Right ventricle myocardium superior (tissue), 1 donor: ENCODE data around the gene RETN. TPM values are rescaled to one million over a fixed set of nuclear protein-coding genes. Genes with fewer than 3 reads are reported as not detected.
"Not testable (repeated sequence)": the region's sequence is repeated elsewhere in the genome, so short reads cannot be mapped to it uniquely, and the experiment has no call there.

Experiments used
- ATAC-seq: fragments of 200-7000 bp; cut with Tn5 transposase; one replicate; pipeline ENCODE4 v1.9.1; 2020; ENCODE audit warnings: mild to moderate bottlenecking; ENCODE audit not compliant: poor library complexity
- DNase-seq: peaks from one replicate; pipeline ENCODE4 v3.0.0-alpha.2; 2020
- intact Hi-C: fragments of 100-400 bp; cut with DNase I; formaldehyde crosslinking; loops from one replicate; pipeline ENCODE4 v1.11.2; 2022
- total RNA-seq: library from RNA; stranded (reverse); fragmentation: NEBNext Ultra II Directional; extraction: Animal tissue kit (Norgen Biotek cat#: 25700); gene quantifications from one replicate; pipeline ENCODE4 v1.2.1, GENCODE V29; 2021
- donor health status: DM: no; HTN: yes; CAD: no; lungs with severe emphysema.

Gene RETN
- total RNA-seq, 1 donor from 2014 or later: 0.48 TPM

DNA sequence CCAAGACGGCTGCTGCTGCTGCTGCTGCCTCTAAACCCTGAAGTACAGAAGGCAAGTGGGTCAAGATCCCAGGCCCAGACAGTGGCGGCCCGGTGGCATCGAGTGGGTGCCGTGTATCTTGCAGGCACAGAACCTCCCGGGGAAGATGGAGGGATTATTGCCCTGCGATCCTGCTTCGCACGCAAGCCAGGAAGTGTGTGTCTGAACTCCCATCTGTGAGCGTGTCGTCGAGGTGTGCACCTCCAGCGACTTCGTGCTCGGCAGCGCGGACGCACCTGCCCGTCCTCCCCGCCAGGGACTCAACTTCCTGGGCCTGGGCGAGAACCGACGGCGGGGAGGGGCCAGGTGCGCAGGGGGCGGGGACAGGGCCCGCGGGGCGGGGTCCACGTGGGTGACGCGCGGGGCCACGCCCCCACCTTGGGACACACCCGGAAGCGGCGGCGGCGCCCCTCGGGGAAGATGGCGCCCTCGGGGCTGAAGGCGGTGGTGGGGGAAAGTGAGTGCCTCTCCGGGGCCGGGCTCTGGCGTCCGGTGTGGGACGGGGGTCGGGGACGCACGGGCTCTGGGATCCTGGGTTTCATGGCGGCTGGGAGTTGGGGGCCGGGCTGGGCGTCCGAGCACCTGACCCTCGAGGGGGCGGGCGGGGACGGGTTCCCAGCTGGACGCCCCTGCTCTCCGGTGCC is 32.0 kb upstream of the RETN start, which contains the start of gene STXBP2:
TSS of gene STXBP2 (plus strand) at position 420 of the 683 bp plus-strand sequence. CDS start at position 460, 40 bp downstream.
- intact Hi-C loops: no loop called here
- DNase-seq: peak; percentile 82

DNA sequence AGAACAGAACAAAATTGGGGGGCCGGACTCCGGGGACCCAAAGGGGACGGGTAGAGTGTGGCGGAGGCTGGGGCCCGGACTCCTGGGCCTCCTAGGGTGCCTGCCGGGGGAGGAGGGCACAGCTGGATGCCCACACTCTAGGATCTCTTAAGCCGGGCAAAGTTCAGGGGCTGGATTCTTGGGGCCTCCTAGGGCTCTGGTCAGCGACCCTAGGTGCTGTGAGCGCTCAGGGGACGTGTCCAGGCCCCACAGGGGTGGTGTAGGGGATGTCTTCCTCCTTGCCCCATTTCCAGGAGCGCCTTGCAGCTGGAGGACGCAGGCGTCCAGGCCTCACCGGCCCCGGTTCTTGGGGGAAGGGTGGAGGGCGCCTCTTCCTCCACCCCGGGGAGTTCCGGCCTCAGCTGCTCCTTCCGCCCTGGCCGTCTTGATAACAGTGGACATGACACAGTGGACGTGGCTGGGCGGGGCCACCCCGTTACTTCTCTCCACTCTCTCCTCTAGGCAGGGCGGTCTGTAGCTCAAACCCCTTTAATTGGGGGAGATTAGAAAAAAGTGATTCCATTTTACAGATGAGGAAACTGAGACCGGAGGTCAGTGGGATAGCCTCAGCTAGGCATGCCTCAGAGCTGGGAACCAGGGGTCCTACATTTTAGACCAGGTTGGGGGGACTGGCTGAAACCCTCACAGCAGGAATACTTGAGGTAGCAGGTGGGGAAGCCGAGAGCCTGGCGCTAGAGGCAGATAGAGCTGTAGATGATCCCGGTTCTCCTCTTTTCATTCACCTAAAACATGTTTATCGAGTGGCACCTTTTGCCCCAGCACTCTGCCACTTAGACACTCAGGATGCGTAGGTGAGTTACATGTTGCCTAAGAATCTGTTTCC is 31.2 kb upstream of the RETN start:
- DNase-seq: peak; percentile 81
- ATAC-seq: peak; percentile 44
- intact Hi-C loops: no loop called here

More for the DNA sequence above, 32.0 kb upstream of the RETN start, which contains the start of gene STXBP2:
- ATAC-seq: peak; percentile 79

DNA sequence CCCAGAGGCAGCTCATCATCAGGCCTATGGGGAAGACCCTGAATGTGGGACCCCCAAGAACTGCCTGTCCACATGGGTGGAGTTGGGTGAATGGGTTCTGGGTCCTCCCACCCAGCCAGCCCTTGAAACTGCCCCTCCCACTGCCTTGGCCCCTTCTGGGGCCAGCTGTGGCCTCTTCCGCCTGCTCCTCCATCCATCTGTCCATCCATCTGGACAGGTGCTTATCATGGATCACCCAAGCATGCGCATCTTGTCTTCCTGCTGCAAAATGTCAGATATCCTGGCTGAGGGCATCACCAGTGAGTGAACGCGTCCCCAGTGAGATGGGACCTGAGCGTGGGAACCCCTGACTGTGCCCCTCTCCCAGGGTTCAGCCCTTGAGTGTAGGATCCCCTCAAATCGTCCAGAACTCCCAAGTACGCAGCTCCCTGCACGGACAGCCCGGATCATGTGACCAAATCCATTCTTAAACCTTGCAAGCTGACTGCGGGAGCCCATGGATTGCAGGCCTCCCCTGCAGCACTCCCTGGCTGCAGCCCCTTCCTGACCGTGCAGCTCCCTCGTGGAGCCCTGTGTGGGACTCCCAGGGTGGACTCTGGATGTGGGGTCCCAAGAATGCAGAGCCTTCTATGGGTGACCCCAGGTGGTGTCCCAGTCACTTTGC is 29.9 kb upstream of the RETN start:
- DNase-seq (no peak), ATAC-seq (no peak)
- intact Hi-C loops: no loop called here

DNA sequence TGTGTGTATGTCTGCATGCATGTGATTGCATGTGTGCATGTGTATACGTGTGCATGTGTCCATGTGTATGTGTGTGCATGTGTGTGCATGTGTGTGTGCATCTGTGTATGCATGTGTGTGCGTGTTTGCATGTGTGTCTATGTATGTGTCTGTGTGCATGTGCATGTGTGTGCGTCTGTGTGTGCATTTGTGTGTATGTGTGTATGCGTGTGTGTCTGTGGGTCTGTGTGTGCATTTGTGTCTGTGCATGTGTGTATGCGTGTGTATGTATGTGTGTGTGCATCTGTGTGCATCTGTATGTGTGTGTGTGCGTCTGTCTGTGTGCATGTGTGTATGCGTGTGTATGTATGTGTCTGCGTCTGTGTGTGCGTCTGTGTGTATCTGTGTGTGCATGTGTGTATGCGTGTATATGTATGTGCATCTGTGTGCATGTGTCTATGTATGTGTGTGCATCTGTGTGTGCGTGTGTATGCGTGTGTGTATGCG is 28.9 kb upstream of the RETN start:
- DNase-seq (no peak), ATAC-seq (no peak)
- intact Hi-C loops: no loop called here

DNA sequence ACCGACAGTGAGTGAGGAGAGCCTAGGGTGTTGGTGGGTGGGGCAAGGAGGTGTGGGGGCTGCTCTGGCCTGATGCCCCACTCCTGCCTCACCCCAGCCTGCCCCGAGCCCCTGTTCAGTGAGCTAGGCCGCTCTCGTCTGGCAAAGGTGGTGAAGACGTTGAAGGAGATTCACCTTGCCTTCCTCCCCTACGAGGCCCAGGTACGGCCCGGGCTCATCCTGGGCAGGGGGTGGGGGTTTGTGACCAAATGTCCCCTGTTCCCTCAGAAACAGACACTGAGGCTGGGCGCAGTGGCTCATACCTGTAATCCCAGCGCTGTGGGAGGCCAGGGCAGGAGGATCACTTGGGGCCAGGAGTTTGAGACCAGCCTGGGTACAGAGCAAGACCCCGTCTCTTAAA is 28.0 kb upstream of the RETN start:
- intact Hi-C loops: no loop called here
- ATAC-seq (no peak), DNase-seq (no peak)

DNA sequence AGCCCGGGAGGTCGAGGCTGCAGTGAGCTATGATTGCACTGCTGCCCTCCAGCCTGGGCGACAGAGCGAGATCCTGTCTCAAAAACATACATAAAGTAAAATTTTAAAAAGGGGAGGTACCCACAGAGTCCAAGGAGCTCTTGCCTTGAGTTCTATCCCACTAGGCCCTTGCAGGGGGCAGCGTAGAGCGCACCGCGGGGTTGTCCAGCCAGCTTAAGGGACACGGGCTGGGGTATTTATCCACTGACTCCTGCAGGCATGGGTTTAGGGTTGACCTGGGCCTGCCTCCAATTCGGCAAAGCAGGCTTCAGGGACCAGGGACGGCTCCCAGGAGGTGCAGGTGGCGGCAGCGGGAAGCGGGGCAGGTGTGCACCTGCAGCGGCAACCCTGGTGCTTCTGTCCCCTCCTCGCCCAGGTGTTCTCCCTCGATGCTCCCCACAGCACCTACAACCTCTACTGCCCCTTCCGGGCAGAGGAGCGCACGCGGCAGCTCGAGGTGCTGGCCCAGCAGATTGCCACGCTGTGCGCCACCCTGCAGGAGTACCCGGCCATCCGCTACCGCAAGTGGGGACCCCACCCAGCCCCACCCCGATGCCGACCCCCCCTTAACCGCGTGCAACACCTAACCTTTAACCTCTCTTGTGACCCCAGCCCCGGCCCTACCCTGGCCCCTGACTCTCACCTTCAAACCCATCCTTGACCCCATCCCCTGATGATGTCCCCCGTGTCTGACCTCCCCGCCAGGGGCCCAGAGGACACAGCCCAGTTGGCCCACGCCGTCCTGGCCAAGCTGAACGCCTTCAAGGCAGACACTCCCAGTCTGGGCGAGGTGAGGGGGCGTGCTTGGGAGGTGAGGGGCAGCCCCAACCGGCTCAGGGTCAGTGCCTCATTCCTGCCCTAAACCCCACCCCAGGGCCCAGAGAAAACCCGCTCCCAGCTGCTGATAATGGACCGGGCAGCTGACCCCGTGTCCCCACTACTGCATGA is 27.3 kb upstream of the RETN start:
- intact Hi-C loops: no loop called here
- DNase-seq (no peak), ATAC-seq (no peak)

DNA sequence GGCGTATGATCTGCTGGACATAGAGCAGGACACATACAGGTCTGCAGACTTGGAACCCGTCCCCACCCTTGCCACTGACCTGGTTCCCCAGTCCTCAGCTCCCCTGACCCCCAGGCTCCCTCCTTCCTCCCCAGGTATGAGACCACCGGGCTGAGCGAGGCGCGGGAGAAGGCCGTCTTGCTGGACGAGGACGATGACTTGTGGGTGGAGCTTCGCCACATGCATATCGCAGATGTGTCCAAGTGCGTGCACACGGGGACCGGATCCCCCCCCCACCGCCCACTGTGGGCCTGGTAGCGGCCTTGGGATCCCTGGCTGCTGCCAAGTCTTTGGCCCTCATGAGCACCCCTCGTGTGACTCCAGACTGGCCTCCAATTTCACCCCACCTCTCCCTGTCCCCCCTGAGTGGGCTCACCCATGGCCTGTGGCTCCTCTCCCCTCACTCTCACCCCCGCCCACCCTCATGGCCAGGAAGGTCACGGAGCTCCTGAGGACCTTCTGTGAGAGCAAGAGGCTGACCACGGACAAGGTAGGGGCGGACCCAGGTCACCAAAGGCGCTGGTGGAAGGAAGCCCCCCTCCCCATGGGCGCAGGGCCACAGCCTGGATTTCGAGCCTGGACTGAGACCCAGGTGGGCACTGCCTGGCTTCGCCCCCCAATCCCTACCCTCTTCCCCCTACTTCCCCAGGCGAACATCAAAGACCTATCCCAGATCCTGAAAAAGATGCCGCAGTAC is 26.4 kb upstream of the RETN start:
- intact Hi-C loops: no loop called here
- DNase-seq: no peak
- no peak for ATAC-seq

DNA sequence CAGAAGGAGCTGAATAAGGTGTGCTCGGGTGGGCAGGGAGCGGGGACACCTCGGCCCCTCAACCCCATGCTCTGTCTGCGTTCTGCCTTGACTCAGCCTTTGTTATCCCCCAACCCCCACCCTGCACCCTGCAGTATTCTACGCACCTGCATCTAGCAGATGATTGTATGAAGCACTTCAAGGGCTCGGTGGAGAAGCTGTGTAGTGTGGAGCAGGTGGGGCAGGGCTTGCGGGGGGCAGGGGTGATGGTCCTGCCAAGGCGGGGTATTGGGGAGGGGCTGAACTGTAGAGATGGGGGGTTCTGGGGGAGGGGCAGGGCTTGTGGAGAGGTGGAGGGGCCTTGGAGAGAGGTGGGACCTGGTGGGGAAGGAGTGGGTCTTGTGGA is 25.8 kb upstream of the RETN start:
- no peak for DNase-seq
- ATAC-seq: no peak
- intact Hi-C loops: no loop called here

DNA sequence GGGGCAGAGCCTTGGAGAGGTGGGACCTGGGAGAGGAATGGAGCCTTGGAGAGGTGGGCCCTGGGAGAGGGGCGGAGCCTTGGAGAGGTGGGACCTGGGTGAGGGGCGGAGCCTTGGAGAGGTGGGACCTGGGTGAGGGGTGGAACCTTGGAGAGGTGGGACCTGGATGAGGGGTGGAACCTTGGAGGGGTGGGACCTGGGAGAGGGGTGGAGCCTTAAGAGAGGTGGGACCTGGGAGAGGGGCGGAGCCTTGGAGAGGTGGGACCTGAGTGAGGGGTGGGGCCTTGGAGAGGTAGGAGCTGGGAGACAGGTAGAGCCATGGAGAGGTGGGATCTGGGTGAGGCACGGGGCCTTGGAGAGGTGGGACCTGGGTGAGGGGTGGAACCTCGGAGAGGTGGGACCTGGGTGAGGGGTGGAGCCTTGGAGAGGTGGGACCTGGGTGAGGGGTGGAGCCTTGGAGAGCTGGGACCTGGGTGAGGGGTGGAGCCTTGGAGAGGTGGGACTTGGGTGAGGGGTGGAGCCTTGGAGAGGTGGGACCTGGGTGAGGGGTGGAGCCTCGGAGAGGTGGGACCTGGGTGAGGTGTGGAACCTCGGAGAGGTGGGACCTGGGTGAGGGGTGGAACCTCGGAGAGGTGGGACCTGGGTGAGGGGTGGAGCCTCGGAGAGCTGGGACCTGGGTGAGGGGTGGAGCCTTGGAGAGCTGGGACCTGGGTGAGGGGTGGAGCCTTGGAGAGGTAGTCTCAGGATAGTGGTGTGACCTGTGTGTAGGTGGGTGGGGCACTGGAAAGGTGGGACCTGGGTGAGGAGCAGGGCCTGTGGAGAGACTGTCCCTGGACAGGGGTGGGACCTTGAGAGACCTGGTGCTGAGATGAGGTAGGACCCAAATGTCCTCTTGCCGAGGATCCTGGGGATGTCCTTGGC is 25.0 kb upstream of the RETN start:
- ATAC-seq, DNase-seq, intact Hi-C loops: not testable (repeated sequence)

DNA sequence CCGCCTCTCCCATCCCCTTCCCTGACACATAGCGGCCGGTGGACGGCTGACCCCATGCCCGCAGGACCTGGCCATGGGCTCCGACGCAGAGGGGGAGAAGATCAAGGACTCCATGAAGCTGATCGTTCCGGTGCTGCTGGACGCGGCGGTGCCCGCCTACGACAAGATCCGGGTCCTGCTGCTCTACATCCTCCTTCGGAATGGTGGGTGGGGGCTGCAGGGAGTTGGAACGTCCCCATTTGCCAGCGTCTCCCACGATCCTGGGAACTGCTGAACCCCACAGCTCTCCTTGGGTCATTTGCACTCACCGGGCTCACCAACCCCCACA is 24.3 kb upstream of the RETN start:
- DNase-seq (no peak), ATAC-seq (no peak)
- intact Hi-C loops: no loop called here

DNA sequence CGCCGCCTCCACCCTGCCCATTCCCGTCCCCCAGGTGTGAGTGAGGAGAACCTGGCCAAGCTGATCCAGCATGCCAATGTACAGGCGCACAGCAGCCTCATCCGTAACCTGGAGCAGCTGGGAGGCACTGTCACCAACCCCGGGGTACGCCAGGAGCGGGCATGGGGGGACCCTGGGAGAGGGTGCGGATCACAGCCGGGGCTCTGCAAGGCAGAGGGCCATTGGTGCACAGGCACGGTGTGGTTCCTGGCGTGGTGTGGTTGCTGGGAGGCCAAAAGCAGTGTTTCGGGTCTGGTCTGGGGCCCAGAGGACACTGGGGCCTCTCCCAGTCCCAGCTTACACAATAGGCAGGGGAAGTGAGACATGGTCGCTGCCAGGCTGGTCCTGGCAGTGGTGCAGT is 23.7 kb upstream of the RETN start:
- no peak for ATAC-seq

DNA sequence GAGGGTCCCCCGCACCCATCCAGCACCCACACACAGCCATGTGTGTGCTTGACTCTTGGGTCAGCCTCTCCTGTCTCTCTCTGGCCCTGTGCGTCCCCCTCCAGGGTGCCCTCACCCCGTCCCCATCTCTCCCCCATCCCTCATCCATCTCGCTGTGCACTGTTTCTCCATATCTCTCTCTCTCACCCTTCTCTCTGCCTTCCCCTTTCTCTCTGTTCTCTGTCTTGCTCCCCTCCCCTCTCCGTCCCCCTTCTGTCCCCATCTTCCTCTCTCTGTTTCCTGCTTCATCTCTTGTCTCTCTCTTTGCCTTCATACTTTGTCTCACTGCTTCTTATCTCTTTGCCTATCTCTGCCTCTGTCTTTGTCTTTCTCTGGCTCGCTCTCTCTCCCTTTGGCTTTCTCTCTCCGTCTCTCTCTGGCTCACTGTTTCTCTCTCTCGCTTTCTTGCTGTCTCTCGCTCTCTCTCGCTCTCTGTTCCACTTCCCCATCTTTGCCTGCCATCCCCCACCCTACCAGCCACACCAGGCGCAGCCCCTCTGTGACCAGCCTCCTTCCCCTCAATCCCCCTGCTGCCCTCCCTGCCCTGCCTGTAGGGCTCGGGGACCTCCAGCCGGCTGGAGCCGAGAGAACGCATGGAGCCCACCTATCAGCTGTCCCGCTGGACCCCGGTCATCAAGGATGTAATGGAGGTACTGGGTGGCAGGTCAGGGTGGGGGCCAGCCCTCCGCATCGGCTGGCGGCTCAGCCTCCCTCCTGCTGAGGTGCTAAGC is 23.0 kb upstream of the RETN start:
- no peak for ATAC-seq
- no peak for DNase-seq
- intact Hi-C loops: no loop called here

More for the DNA sequence above, 23.7 kb upstream of the RETN start:
- DNase-seq: no peak
- intact Hi-C loops: no loop called here

DNA sequence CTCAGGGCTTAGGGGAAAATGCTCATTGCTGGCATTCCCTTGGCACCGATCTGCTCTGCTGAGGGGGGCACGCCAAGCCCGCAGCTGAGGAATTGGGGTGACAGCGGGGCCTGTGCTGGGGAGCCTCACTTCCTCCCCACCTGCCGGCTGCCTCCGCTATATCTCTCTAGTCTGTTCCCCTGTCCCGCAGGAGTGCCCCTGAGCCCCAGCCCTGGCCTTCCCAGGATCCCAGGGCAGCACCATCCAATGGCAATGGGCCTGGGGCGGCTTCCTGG is 22.5 kb upstream of the RETN start:
- intact Hi-C loops: no loop called here
- ATAC-seq: no peak
- DNase-seq: no peak

DNA sequence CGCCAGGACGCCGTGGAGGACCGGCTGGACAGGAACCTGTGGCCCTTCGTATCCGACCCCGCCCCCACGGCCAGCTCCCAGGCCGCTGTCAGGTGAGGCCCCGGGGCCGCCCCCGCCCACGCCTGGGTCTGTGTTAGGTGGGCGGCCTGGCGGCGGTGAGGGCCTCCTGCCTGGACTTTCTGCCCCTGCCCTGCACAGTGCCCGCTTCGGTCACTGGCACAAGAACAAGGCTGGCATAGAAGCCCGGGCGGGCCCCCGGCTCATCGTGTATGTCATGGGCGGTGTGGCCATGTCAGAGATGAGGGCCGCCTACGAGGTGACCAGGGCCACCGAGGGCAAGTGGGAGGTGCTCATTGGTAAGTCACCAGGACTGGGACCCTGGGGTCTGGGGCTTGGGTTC is 21.7 kb upstream of the RETN start:
- ATAC-seq: no peak
- DNase-seq: no peak
- intact Hi-C loops: no loop called here

DNA sequence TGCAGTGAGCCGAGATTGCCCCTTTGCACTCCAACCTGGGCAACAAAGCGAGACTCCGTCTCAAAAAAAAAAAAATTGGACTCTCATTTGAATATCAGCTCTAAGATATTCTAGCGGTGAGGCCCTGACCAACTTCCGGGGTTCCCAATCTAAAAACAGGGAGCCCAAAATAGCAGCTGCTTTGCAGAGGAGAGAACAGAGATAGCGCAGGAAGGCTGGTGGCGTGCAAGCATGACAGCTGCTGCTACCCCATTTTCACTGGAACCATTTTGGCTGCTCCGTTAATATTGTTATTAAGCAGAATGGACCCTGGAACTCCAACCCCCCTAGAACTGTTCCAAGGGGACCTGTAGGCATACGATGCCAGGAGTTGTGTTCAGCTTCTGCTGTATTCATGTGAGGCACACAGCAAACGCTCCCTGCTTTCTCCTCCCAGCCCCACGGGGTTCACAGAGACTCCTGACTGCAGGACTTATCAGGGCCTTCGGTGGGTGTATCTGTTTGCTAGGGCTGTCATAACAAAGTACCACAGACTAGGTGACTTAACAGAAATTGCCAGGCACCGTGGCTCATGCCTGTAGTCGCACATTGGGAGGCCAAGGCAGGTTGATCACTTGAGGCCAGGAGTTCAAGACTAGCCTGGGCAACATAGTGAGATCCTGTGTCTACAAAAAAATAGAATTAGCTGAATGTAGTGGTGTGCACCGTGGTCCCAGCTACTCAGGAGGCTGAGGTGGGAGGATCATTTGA is 20.4 kb upstream of the RETN start:
- intact Hi-C loops: no loop called here
- DNase-seq (no peak), ATAC-seq (no peak)

DNA sequence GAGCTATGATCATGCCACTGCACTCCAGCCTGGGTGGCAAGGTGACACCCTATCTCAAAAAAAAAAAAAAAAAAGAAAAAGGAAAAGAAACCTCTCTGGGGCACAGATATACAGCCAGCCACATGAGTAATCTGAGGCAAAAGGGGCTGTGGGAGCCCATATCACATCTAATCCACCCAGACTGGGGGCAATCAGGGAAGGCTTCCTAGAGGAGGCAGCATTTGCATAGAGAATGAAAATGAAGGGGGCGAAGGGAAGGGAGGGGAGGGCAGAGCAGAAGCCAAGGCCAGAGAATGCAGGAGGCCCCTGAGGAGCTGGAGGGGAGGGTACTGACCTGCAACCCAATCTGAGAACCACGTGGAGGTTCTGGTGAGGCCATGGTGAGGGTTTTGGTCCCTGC is 18.7 kb upstream of the RETN start:
- ATAC-seq (no peak), DNase-seq (no peak)
- intact Hi-C loops: loop anchor here (10.0 kb wide), 1 partner anchor 145 kb away; no protein-coding TSS in a partner anchor
